ENCODE results near the gene RAB26. TPM values are rescaled to one million over a fixed set of nuclear protein-coding genes. Genes with fewer than 3 reads are reported as not detected.
"Not testable (repeated sequence)": the region's sequence is repeated elsewhere in the genome, so short reads cannot be mapped to it uniquely, and the experiment has no call there.

RAB26 gene
- total and polyA plus RNA-seq, 2 experiments from 2014 or later, result 4.1 to 8.7 TPM

- DNase-seq (ENCODE audit: low spot score); H3K27ac ChIP-seq (ENCODE audit: low read depth); H3K4me1 Mint-ChIP-seq; H3K79me2 ChIP-seq (replicated peaks; ENCODE audit: insufficient read depth); H3K36me3 Mint-ChIP-seq (ENCODE audit: low read depth); ATAC-seq; H4K20me1 ChIP-seq (replicated peaks; ENCODE audit: insufficient read depth); H3K27me3 ChIP-seq (ENCODE audit: insufficient read depth); H2AFZ ChIP-seq; H3K9me3 Mint-ChIP-seq; H3K27me3 Mint-ChIP-seq (ENCODE audit: insufficient read depth, low read depth, poor library complexity); H3K9me2 ChIP-seq (ENCODE audit: insufficient read depth); H3K4me3 Mint-ChIP-seq; H3K4me2 ChIP-seq; H3K4me3 ChIP-seq; H3K36me3 ChIP-seq (ENCODE audit: insufficient read depth); H3F3A ChIP-seq (replicated peaks; ENCODE audit: low read depth); H3K27ac Mint-ChIP-seq; H3K4me1 ChIP-seq (ENCODE audit: insufficient read depth): not testable (repeated sequence)
Observed at GRCh38 chr16:2111009-2111353, 37.4 kb upstream of the RAB26 start.

- H3K4me1 Mint-ChIP-seq; H3K4me1 ChIP-seq (ENCODE audit: insufficient read depth); H2AFZ ChIP-seq; H3K9me3 Mint-ChIP-seq; H3K4me2 ChIP-seq; H3K27ac Mint-ChIP-seq; H4K20me1 ChIP-seq (replicated peaks; ENCODE audit: insufficient read depth); H3K27me3 ChIP-seq (ENCODE audit: insufficient read depth); H3K4me3 Mint-ChIP-seq; H3K27ac ChIP-seq (ENCODE audit: low read depth); H3K36me3 ChIP-seq (ENCODE audit: insufficient read depth); H3K4me3 ChIP-seq; H3F3A ChIP-seq (replicated peaks; ENCODE audit: low read depth); ATAC-seq; H3K9me2 ChIP-seq (ENCODE audit: insufficient read depth); H3K79me2 ChIP-seq (replicated peaks; ENCODE audit: insufficient read depth); H3K36me3 Mint-ChIP-seq (ENCODE audit: low read depth); DNase-seq (ENCODE audit: low spot score); H3K27me3 Mint-ChIP-seq (ENCODE audit: insufficient read depth, low read depth, poor library complexity): not testable (repeated sequence)
Observed at GRCh38 chr16:2111412-2112335, 36.8 kb upstream of the RAB26 start.

GRCh38 chr16:2112539-2113106, 35.8 kb upstream of the RAB26 start:
- H3K27ac ChIP-seq (ENCODE audit: low read depth); H3F3A ChIP-seq (replicated peaks; ENCODE audit: low read depth); H3K27me3 ChIP-seq (ENCODE audit: insufficient read depth); H3K4me1 Mint-ChIP-seq; DNase-seq (ENCODE audit: low spot score); H3K36me3 Mint-ChIP-seq (ENCODE audit: low read depth); H3K79me2 ChIP-seq (replicated peaks; ENCODE audit: insufficient read depth); H3K27ac Mint-ChIP-seq; H3K4me1 ChIP-seq (ENCODE audit: insufficient read depth); ATAC-seq; H3K4me3 ChIP-seq; H3K4me3 Mint-ChIP-seq; H3K36me3 ChIP-seq (ENCODE audit: insufficient read depth); H2AFZ ChIP-seq; H3K4me2 ChIP-seq; H3K27me3 Mint-ChIP-seq (ENCODE audit: insufficient read depth, low read depth, poor library complexity); H4K20me1 ChIP-seq (replicated peaks; ENCODE audit: insufficient read depth); H3K9me2 ChIP-seq (ENCODE audit: insufficient read depth); H3K9me3 Mint-ChIP-seq: not testable (repeated sequence)

GRCh38 chr16:2114225-2114624, 34.2 kb upstream of the RAB26 start:
- H4K20me1 ChIP-seq (replicated peaks; ENCODE audit: insufficient read depth); H3K4me3 ChIP-seq; H3F3A ChIP-seq (replicated peaks; ENCODE audit: low read depth); H3K9me3 Mint-ChIP-seq; H2AFZ ChIP-seq; H3K4me1 ChIP-seq (ENCODE audit: insufficient read depth); H3K27me3 Mint-ChIP-seq (ENCODE audit: insufficient read depth, low read depth, poor library complexity); H3K4me2 ChIP-seq; H3K79me2 ChIP-seq (replicated peaks; ENCODE audit: insufficient read depth); H3K4me1 Mint-ChIP-seq; H3K27ac Mint-ChIP-seq; H3K4me3 Mint-ChIP-seq; H3K27me3 ChIP-seq (ENCODE audit: insufficient read depth); H3K9me2 ChIP-seq (ENCODE audit: insufficient read depth); ATAC-seq; H3K36me3 Mint-ChIP-seq (ENCODE audit: low read depth); DNase-seq (ENCODE audit: low spot score); H3K27ac ChIP-seq (ENCODE audit: low read depth); H3K36me3 ChIP-seq (ENCODE audit: insufficient read depth): not testable (repeated sequence)

GRCh38 chr16:2114885-2115590, 33.4 kb upstream of the RAB26 start:
- H3K4me3 ChIP-seq; H3F3A ChIP-seq (replicated peaks; ENCODE audit: low read depth); H3K27ac ChIP-seq (ENCODE audit: low read depth); H3K79me2 ChIP-seq (replicated peaks; ENCODE audit: insufficient read depth); H3K36me3 Mint-ChIP-seq (ENCODE audit: low read depth); H3K9me3 Mint-ChIP-seq; H3K4me1 Mint-ChIP-seq; DNase-seq (ENCODE audit: low spot score); H3K4me3 Mint-ChIP-seq; H3K27ac Mint-ChIP-seq; H3K27me3 ChIP-seq (ENCODE audit: insufficient read depth); H3K9me2 ChIP-seq (ENCODE audit: insufficient read depth); H3K4me1 ChIP-seq (ENCODE audit: insufficient read depth); H4K20me1 ChIP-seq (replicated peaks; ENCODE audit: insufficient read depth); ATAC-seq; H2AFZ ChIP-seq; H3K36me3 ChIP-seq (ENCODE audit: insufficient read depth); H3K4me2 ChIP-seq; H3K27me3 Mint-ChIP-seq (ENCODE audit: insufficient read depth, low read depth, poor library complexity): not testable (repeated sequence)

All from GM23338 (cell line).